NCI-H1930 (cell line): ENCODE measurements around the gene ITGAL.
A peak's percentile ranks its signal among the peaks of the same experiment; 100 is the strongest.
"Not testable (repeated sequence)": the region's sequence is repeated elsewhere in the genome, so short reads cannot be mapped to it uniquely, and the experiment has no call there.

Experiments used
- DNase-seq, 2 experiments: peaks; one replicate each; lab custom pipeline; 2025; lab: John Stamatoyannopoulos, UW

Gene ITGAL

DNA sequence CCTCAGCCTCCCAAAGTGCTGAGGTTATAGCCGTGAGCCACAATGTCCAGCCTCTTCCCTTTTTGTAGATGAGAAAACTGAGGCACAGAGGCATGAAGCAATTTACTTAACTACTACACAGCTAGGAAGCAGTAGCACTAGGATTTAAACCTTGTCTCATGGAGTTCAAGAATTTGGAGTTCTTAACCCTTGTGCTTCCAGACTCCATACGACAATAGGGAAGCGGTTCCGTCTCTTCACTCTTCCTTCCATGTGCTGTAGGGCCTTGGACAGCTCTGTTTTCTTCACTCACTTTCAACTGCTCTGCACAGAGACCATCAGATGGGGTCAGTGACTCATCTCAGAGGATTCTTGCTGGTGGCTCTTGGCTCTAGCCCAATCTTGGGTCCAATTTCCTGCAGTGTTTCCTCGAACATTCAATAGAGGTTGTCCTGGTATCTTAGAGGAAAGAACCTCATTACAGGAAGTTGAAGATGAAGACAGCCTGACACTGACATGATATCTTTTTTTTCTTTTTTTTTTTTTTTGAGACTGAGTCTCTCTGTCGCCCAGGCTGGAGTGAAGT, 19.3 kb downstream of the ITGAL start:
- no peak for DNase-seq

DNA sequence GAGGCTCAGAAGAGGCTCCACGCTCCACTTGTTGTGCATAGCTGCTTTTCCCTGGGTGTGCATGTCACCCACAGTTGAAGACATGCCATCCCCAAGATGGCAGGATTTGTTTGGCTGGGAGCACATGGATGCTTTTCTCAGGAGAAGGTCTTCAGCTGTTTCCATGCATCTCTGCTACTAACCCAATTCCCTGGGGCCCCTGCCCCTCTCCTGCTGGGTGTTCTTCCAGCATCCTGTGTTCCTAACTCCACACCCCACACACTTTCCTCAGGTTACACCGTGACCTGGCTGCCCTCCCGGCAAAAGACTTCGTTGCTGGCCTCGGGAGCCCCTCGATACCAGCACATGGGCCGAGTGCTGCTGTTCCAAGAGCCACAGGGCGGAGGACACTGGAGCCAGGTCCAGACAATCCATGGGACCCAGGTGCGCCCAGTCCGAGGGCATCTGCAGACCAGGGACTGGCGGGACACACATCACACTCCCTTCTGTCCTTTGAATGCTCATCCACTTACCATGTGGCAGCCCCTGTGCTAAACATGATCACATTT, 21.5 kb downstream of the ITGAL start:
- no peak for DNase-seq

DNA sequence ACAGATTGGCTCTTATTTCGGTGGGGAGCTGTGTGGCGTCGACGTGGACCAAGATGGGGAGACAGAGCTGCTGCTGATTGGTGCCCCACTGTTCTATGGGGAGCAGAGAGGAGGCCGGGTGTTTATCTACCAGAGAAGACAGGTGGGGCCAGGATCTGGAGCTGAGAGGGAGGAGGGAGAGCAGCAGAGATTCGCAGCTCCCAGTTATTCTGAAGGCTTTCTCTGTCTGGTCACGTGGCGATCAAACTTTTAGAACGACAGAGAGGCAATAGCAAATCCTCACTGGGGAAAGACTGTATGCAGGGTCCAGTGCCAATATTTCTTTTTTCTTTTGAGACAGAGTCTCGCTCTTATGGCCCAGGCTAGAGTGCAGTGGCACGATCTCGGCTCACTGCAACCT, 22.2 kb downstream of the ITGAL start:
- no peak for DNase-seq

DNA sequence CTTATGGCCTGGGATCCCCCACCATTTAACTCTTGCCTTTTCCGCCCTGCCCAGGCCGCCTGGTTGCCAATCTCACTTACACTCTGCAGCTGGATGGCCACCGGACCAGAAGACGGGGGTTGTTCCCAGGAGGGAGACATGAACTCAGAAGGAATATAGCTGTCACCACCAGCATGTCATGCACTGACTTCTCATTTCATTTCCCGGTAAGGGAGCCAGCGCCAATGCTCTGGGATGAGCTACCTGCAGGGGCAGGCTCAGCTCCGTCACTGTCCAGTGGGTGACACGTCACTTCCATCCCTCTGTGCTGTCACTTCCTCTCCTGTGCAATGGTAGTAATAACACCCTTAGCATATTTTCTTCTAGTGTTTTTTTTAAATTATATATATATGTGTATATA, 26.7 kb downstream of the ITGAL start:
- peak in 1 of 2 experiments; percentile 32 for DNase-seq

DNA sequence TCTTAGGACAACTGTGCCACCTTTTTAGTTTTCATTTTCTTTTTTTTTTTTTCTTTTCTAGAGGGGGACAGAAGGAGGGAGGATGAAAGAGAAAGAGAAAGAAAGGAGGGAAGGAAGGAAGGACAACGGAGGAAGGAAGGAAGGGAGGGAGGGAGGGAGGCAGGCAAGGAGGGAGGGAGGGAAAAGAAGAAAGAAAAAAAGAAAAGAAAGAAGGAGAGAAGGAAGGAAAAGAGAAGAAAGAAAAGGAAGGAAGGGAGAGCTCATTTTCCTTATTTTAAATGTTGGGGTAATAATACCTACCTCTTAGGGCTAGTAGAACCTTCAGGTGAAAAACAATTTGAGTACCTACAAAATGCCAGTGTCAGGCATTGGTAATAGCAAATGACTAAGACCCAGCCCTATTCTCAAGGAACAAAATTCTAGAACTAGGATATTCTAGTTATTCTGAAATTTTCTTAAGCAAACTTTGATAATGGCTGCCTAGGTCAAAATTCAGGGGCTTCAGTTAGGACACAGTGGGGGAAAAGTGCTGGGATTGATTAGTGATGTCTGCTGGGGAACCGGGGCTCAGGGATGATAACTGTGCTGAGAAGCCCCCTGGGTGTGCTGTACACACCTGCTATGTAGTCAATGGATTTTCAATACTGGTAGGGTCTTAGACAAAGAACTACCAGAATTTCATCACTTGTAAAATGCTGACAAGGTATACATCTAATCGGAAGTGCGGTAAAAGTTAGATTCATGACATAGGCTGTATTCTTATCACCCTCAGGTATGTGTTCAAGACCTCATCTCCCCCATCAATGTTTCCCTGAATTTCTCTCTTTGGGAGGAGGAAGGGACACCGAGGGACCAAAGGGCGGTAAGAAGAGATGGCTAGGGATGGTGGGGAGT, 31.1 kb downstream of the ITGAL start:
- no peak for DNase-seq

DNA sequence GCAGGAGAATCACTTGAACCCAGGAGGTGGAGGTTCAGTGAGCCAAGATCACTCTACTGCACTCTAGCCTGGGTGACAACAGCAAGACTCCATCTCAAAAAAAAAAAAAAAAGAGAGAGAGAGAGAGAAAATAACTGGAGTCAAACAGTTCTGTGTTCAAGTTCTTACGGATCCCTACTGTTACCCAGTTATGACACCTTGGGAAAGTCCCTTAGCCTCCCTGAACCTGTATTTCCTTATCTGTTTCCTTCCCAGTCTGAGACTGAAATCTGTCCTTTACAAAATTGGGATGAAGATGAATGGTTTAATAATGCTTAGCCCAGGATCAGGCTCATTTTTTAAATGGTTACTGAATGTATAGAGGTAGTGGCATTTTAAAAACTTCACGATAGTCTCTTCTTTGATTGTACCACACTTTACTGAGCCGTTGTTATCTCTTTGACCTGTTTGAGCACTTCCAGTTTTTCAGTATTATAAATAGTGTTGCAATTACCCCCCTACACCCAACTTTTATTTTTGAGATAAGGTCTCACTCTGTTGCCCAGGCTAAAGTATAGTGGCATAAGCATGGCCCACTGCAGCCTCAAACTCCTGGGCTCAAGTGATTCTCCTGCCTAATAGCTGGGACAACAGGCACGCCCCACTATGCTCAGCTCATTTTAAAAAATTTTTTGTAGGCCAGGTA, 36.7 kb downstream of the ITGAL start:
- no peak for DNase-seq

DNA sequence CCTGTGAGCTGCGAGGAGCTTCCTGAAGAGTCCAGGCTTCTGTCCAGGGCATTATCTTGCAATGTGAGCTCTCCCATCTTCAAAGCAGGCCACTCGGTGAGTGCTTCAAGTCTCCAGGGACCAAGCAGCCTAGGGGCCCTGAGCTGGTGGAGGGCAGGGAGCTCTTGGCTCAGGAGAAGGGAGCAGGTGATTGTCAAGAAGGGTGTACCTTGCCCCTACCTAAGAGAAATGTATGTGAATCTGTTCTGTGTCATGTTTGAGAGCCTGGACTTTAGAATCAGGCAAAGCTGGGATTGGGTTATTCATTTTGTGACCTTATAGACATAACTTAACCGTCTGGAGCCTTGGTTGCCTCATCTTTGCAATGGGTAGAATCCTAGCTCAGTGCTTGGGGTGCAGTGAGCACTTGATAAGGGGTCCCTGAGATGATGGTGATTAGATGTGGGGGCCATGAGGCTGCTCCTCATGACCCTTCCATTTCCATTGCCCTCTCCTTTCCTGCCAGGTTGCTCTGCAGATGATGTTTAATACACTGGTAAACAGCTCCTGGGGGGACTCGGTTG, 37.9 kb downstream of the ITGAL start:
- no peak for DNase-seq

DNA sequence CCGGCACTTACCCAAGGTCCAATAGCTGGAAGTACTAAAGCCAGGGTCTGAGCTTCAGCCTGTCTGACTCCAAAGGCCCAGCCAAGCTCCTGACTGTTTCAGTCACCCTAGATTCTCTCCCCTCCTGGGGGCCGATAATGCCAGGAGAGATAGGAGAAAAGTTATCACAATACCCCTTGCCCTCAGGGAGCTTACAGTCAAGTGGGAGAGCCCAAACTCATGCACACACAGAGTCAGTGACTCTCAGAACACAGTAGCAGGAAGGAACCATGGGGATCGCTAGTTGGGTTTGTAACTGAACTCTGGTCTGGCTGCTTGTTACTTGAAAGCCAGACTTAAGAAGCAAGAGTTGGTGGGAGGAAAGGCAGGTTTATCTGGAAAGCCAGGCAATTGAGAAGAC, 39.0 kb downstream of the ITGAL start:
- DNase-seq, result no peak

DNA sequence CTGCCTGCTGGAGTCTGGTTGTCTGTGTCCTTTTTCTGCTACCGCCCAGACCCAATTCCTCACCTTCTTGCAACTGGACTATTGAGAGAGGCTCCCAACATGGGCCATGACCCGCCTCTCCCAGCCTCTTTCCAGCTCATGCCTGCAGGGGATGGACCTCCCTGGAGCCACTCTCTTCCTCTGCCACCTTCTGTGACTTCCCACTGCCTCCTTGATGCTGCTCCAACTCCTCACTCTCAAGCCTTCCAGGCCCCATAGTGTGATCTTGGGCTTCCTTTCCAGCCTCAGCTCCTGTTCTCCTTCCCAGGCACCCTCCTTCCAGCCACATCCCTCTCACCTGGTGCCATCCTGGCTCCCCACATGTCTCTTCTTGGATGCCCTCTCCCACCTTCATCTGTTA, 42.7 kb downstream of the ITGAL start:
- no peak for DNase-seq

DNA sequence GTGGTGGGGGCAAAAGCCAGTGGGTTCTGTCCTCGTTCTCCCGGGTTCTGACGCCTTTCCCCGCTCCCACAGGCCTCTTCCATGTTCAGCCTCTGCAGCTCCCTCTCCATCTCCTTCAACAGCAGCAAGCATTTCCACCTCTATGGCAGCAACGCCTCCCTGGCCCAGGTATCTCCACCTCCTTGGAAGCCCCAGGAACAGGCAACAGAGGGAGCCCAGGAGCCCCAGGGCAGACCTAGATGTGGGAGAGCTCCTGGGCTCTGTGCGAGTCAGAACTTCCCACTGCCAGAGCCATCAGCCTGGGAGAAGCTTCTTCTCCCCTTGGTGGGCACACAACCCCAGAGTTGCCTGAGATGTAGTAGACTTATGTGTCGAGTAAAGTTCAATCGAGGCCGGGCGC, 46.0 kb downstream of the ITGAL start:
- no peak for DNase-seq

DNA sequence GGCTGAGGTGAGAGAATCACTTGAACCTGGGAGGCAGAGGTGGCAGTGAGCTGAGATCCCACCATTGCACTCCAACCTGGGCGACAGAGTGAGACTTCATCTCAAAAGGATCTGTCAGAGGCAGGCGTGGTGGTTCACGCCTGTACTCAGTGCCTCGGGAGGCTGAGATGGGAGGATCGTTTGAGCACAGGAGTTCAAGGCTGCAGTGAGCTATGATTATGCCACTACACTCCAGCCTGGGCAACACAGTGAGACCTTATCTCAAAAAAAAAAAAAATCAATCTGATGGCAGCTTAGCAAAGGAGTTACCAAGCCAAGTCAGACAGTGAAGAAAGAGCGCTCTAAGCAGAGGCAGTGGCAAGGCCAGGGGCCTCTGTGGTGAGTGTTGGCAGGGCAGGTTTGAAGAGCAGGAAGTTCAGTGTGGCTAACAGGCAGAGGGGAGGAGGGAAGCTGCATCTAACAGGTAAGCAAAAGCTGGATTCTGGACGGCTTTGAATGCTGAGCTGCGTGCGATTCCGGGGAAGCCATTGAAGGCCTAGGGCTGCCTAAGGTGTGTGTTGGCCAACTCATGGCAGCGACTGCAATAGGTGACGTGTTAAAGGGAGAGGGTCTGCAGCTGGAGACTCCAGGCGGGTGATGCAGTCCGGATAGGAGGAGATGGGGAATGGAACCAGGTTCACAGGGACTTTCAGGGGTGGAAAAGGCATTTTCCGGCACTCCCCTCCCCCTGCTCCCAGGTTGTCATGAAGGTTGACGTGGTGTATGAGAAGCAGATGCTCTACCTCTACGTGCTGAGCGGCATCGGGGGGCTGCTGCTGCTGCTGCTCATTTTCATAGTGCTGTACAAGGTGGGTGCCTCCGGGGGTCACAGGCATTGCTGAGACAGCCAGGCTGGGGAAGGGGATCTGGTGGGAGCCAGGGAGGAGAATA, 46.8 kb downstream of the ITGAL start:
- no peak for DNase-seq

DNA sequence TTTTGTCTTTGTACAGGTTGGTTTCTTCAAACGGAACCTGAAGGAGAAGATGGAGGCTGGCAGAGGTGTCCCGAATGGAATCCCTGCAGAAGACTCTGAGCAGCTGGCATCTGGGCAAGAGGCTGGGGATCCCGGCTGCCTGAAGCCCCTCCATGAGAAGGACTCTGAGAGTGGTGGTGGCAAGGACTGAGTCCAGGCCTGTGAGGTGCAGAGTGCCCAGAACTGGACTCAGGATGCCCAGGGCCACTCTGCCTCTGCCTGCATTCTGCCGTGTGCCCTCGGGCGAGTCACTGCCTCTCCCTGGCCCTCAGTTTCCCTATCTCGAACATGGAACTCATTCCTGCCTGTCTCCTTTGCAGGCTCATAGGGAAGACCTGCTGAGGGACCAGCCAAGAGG, 48.9 kb downstream of the ITGAL start:
- DNase-seq, result no peak

DNA sequence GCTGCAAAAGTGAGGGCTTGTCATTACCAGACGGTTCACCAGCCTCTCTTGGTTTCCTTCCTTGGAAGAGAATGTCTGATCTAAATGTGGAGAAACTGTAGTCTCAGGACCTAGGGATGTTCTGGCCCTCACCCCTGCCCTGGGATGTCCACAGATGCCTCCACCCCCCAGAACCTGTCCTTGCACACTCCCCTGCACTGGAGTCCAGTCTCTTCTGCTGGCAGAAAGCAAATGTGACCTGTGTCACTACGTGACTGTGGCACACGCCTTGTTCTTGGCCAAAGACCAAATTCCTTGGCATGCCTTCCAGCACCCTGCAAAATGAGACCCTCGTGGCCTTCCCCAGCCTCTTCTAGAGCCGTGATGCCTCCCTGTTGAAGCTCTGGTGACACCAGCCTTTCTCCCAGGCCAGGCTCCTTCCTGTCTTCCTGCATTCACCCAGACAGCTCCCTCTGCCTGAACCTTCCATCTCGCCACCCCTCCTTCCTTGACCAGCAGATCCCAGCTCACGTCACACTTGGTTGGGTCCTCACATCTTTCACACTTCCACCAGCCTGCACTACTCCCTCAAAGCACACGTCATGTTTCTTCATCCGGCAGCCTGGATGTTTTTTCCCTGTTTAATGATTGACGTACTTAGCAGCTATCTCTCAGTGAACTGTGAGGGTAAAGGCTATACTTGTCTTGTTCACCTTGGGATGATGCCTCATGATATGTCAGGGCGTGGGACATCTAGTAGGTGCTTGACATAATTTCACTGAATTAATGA, 49.5 kb downstream of the ITGAL start:
- no peak for DNase-seq

DNA sequence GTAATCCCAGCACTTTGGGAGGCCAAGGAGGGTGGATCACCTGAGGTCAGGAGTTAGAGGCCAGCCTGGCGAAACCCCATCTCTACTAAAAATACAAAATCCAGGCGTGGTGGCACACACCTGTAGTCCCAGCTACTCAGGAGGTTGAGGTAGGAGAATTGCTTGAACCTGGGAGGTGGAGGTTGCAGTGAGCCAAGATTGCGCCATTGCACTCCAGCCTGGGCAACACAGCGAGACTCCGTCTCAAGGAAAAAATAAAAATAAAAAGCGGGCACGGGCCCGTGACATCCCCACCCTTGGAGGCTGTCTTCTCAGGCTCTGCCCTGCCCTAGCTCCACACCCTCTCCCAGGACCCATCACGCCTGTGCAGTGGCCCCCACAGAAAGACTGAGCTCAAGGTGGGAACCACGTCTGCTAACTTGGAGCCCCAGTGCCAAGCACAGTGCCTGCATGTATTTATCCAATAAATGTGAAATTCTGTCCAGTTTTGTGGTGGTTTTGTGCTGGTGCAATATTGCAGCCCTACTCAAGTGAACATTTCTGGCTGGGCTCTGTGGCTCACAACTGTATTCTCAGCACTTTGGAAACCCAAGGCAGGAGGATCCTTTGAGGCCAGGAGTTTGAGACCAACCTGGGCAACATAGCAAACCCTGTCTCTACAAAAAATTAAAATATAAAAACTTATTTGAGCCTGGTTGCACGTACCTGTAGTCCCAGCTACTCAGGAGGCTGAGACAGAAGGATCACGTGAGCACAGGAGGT, 50.3 kb downstream of the ITGAL start:
- DNase-seq, result not testable (repeated sequence)

DNA sequence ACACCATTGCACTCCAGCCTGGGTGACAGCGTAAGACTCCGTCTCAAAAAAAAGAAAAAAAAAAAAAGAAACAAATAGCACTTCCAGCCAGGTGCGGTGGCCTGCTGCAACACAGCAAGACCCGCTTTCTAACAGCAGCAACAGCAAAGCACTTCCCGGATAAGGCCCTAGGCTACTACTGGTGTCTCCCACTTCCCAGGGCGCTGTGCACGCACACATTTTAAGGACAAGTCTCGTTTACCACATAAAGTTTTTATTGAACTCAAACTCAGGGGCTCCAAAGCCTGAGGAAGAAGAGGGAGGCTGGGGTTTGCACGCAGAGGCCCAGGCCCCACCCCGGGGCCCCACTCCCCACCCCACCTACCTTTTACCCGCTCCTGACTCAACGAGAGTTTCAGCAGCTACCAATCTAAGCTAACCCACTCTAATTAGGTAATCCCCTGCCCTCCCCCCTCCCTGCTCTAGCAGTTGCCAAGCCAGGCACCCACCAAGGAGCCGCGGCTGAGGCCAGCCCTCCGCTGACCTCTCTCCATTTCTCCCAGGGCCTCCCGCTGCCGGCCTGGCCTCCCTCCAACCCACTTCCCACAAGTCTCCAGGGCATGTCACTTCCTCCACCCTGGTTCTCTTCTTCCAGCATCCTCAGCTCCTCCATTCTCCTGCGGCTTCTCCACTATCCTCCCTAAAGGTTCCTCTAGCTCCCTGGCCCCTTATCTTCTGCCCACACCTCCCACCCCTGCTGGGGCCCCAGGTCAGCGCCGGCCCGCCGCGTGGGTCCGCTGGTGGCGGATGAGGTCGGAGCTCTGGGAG, 51.4 kb downstream of the ITGAL start:
- no peak for DNase-seq

DNA sequence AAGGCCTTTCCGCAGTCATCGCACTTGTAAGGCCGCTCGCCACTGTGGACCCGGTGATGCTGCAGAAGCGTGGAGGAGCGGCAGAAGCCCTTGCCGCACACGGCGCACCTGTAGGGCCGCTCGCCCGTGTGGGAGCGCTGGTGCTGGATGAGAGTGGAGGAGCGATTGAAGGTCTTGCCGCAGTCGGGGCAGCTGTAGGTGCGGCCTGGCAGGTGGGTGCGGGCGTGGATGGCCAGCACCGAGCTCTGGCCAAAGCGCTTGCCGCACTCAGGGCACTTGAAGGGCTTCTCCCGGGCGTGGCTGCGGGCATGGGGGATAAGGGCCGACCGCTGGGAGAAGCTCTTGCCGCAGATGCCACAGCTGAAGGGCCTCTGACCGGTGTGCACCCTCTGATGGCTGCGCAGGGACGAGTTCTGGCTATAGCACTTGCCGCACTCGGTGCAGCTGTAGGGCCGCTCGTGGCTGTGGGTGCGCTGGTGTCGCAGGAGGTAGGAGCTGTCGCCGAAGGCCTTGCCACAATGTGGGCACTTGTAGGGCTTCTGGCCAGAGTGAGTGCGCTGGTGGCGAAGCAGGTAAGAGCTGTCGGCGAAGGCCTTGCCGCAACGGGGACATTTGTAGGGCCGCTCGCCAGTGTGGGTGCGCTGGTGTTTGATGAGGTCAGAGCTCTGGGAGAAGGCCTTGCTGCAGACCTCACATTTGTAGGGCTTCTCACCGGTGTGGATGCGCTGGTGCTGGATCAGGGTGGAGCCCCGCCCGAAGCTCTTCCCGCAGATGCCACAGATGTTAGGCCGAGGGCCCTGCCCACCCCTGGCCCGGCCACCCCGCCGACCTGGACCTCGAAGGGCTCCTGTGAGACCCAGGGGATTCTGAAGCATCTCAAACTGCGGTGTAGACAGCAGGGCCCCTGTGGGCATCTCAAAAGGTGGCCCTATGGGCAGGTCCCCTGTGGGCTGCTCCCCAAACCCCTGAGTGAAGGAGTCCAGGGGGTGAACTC, 52.3 kb downstream of the ITGAL start:
- DNase-seq, result no peak

DNA sequence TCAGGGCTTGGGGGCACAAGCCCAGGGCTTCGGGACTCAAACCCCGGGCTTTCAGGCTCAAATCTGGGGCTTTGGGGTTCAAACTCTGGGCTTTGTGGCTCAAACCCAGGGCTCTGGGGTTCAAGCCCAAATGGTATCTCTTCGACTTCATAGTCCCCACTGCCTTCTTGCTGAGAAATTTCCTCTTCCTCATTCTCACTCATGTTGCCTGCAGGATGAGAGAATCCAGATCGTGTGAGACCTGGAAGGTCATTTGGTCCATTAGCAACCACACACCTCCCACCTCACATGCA, 53.2 kb downstream of the ITGAL start:
- no peak for DNase-seq
